NCI-H345 treated with DMSO at 0.1 percent for 48 hours (cell line): Measurements from ENCODE around the gene EXOC6B.

Experiments used
- DNase-seq: peaks from one replicate; lab custom pipeline; 2025; ENCODE audit not compliant: unreplicated experiment; lab: John Stamatoyannopoulos, UW

EXOC6B gene

GRCh38 chr2:72149556-72150156, 676.2 kb downstream of the EXOC6B start:
- DNase-seq, result peak; percentile 33

- peak; percentile 28 for DNase-seq
Measured at GRCh38 chr2:72148837-72149555, 676.8 kb downstream of the EXOC6B start.

GRCh38 chr2:72148003-72148836, 677.6 kb downstream of the EXOC6B start:
- no peak for DNase-seq

- DNase-seq, result no peak
Measured at GRCh38 chr2:72147303-72147971, 678.4 kb downstream of the EXOC6B start, which contains the start of gene CYP26B1. Gene CYP26B1 (minus strand): TSS chr2:72147862. CDS start chr2:72147834, 28 bp downstream.

GRCh38 chr2:72146347-72147302, 679.2 kb downstream of the EXOC6B start:
- DNase-seq, result no peak

- DNase-seq, result no peak
Measured at GRCh38 chr2:72145658-72146329, 680.0 kb downstream of the EXOC6B start.

GRCh38 chr2:72145289-72145657, 680.6 kb downstream of the EXOC6B start:
- no peak for DNase-seq

- DNase-seq, result no peak
Measured at GRCh38 chr2:72144632-72145288, 681.1 kb downstream of the EXOC6B start.

GRCh38 chr2:72144274-72144631, 681.6 kb downstream of the EXOC6B start:
- DNase-seq, result no peak

- DNase-seq, result no peak
Measured at GRCh38 chr2:72143441-72144273, 682.2 kb downstream of the EXOC6B start.

- DNase-seq, result no peak
Measured at GRCh38 chr2:72142570-72143440, 683.0 kb downstream of the EXOC6B start.

GRCh38 chr2:72141881-72142451, 683.9 kb downstream of the EXOC6B start:
- no peak for DNase-seq

- no peak for DNase-seq
Measured at GRCh38 chr2:72141032-72141645, 684.7 kb downstream of the EXOC6B start.

GRCh38 chr2:72140621-72140960, 685.2 kb downstream of the EXOC6B start:
- no peak for DNase-seq

GRCh38 chr2:72139874-72140620, 685.8 kb downstream of the EXOC6B start:
- DNase-seq, result no peak

- DNase-seq, result no peak
Measured at GRCh38 chr2:72139471-72139873, 686.4 kb downstream of the EXOC6B start.
